Right lobe of liver (tissue), 6 donors: Measurements from ENCODE around the gene FRMD4A. TPM values are rescaled to one million over a fixed set of nuclear protein-coding genes. Genes with fewer than 3 reads are reported as not detected.

Experiments used
- ATAC-seq, 4 donors: fragments of 200-7000 bp; cut with Tn5 transposase; one replicate each; pipeline ENCODE4 v1.9.1; 2020; ENCODE audit warnings: mild to moderate bottlenecking in 4 of 4, moderate library complexity in 4 of 4
- DNase-seq, 3 donors: peaks; one replicate each; pipeline ENCODE4 v3.0.0-alpha.2; 2020
- H3K27ac ChIP-seq, 3 donors: fragments of 200-600 bp; one replicate each; pipeline ENCODE4 v1.8.0; 2022
- H3K27me3 ChIP-seq, 2 donors: fragments of 200-600 bp; one replicate each; pipeline ENCODE4 v1.8.0; 2022
- H3K36me3 ChIP-seq, 4 donors: fragments of 200-600 bp; sonication (generic) in 1 of 4; one replicate each; pipeline versions ENCODE4 v1.5.1 to v1.8.0; 2017 to 2022; ENCODE audit warnings: control low read depth in 1 of 4
- H3K4me1 ChIP-seq, 4 donors: fragments of 200-600 bp; sonication (generic) in 1 of 4; one replicate each; pipeline versions ENCODE4 v1.5.1 to v1.8.0; 2017 to 2022; ENCODE audit warnings: control low read depth in 1 of 4
- H3K4me3 ChIP-seq, 3 donors: fragments of 200-600 bp; one replicate each; pipeline ENCODE4 v1.8.0; 2022
- H3K9me3 ChIP-seq, 4 donors: fragments of 200-600 bp; sonication (generic) in 1 of 4; one replicate each; pipeline versions ENCODE4 v1.5.1 to v1.8.0; 2017 to 2022; ENCODE audit warnings: control low read depth in 1 of 4
- POLR2A ChIP-seq: fragments of 450-650 bp; IDR thresholded peaks from one replicate; pipeline ENCODE4 v1.6.1; 2017; ENCODE audit warnings: antibody characterized with exemption, mild to moderate bottlenecking
- WGBS: methylation state at CpG from one replicate; pipeline ENCODE4 v1.1.6; 2018; ENCODE audit warnings: low coverage, low lambda C conversion rate; ENCODE audit not compliant: insufficient coverage; ENCODE audit errors: missing lambda C conversion rate; 5-methylcytosine and 5-hydroxymethylcytosine counted together
- intact Hi-C, 2 donors: fragments of 100-400 bp; cut with DNase I; formaldehyde crosslinking; loops; one replicate each; pipeline versions ENCODE4 v1.11.2 to v1.14.1; 2022
- total RNA-seq, 6 experiments: library from RNA; depleted of rRNA in 2 of 6; stranded (reverse); fragments of >200 nt in 2 of 6; fragmentation: NEBNext Ultra II Directional in 3 of 6; extraction: Animal tissue kit (Norgen Biotek cat#: 25700) in 3 of 6; gene quantifications; one replicate each; pipeline versions ENCODE4 v1.1.0 to v1.2.4, GENCODE V29; 2016 to 2023
- TF ChIP-seq, protein P1 (sequence below), 4 donors: fragments of 200-600 bp in 3 of 4; fragments of 450-650 bp in 1 of 4; IDR thresholded peaks; one replicate each; pipeline versions ENCODE4 v1.5.1 to v1.8.0; 2016 to 2022; ENCODE audit warnings: antibody characterized with exemption in 4 of 4, mild to moderate bottlenecking in 2 of 4
- donor health status: DM: no; HTN: yes; CAD: no.
- donor health status: DM: no; HTN: no; CAD: no.
- donor health status: DM: no; HTN: no; CAD: no.
- donor health status: DM: no; HTN: yes; CAD: no.
- donor health status: DM: no; HTN: yes; CAD: no.

FRMD4A gene
- total RNA-seq, 6 experiments from 2014 or later: 8.4 to 22.8 (median 13.3) TPM

DNA sequence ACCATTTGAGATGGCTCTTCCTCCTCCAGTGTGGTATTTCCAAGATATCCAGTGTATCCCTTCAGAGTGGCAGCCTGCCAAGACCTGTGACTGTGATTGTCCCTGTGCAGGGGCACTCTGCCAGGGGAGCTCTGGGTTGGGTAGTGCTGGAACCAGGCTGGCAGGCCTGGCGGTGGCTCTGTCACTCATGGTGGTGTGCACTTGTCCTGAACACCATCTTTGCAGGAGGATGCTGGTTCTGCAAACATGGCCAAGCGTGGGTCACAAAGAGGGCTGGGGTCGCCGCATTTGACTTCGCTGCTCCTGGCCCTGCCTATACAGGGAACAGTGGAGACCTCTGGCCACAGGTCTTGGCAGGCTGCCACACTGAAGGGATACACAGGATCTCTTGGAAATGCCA is 538.7 kb downstream of the FRMD4A start:
- Histone ChIP-seq H3K4me1 (peaks cover 0 to 4% (median 0%) of the 10 kb centered on the region in 4 donors), H3K36me3 (no peaks in the 10 kb centered on the region), H3K9me3 (no peaks in the 10 kb centered on the region), H3K27ac (no peak overlapping the region), H3K4me3 (no peak overlapping the region), H3K27me3 (no peaks in the 10 kb centered on the region)
- WGBS: no CpG with 5 or more reads among the region's 5 CpGs
- intact Hi-C loops: loop anchor here in 1 of 2 donors (5.0 kb wide), 1 partner anchor 295 kb away; no protein-coding TSS in a partner anchor
- DNase-seq: peak; percentile 83
- ATAC-seq: peak; percentile 41 to 68 (median 56)
- TF ChIP-seq, protein P1, sequence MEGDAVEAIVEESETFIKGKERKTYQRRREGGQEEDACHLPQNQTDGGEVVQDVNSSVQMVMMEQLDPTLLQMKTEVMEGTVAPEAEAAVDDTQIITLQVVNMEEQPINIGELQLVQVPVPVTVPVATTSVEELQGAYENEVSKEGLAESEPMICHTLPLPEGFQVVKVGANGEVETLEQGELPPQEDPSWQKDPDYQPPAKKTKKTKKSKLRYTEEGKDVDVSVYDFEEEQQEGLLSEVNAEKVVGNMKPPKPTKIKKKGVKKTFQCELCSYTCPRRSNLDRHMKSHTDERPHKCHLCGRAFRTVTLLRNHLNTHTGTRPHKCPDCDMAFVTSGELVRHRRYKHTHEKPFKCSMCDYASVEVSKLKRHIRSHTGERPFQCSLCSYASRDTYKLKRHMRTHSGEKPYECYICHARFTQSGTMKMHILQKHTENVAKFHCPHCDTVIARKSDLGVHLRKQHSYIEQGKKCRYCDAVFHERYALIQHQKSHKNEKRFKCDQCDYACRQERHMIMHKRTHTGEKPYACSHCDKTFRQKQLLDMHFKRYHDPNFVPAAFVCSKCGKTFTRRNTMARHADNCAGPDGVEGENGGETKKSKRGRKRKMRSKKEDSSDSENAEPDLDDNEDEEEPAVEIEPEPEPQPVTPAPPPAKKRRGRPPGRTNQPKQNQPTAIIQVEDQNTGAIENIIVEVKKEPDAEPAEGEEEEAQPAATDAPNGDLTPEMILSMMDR (IDR thresholded peaks at IDR 0.05): no peak
- no peak for TF ChIP-seq POLR2A

DNA sequence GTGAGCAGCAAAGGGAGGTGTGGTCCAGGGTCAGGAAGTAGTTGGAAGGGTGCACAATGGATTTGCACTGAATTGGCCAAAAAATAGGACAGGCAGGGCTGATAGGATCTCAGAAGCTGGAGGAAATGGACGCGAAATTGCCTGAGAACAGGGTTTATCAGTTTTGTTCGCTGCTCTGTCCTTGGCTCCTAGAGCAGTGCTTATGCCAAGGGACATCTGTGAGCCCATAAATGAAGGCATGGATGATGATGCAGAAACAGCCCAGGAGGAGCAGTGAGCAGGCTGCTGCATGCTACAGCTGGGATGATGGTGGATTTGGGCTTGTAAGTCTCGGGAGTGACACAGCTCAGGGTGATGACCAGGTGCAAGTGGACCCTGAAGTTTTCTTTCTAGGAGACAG is 539.2 kb downstream of the FRMD4A start:
- H3K27ac ChIP-seq: no peak overlapping the region
- 60% methylated on average over 3 of the region's 4 CpGs for WGBS
- H3K9me3 ChIP-seq: no peaks in the 10 kb centered on the region
- no peak for TF ChIP-seq POLR2A
- TF ChIP-seq, protein P1 (IDR thresholded peaks at IDR 0.05): no peak
- H3K4me1 ChIP-seq: peaks cover 0 to 4% (median 0%) of the 10 kb centered on the region in 4 donors
- ATAC-seq (no peak), DNase-seq (no peak)
- H3K27me3 ChIP-seq: no peaks in the 10 kb centered on the region
- no peak overlapping the region for H3K4me3 ChIP-seq
- intact Hi-C loops: loop anchor here in 1 of 2 donors (5.0 kb wide), 1 partner anchor 296 kb away; no protein-coding TSS in a partner anchor
- H3K36me3 ChIP-seq: no peaks in the 10 kb centered on the region

DNA sequence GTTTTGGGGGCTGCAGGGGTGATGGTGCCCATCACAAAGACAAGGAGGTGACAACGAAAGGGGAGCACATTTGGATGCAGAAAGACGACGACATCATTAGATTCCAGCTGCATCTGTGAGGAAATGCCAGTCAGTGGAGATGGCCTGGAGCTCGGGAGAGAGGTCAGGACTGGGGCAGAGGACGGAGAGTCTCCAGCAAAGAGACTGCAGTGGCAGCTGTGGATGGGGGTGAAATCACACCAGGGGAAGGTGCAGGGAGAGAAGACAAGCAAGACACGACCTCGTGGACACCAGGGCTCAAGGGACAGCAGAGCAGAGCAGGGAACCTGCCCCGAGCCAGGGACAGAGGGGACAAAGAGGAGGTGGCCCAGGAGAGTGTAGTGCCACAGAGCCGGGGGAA is 540.5 kb downstream of the FRMD4A start:
- Histone ChIP-seq H3K27ac (no peak overlapping the region), H3K4me3 (no peak overlapping the region), H3K27me3 (no peaks in the 10 kb centered on the region), H3K9me3 (no peaks in the 10 kb centered on the region), H3K36me3 (no peaks in the 10 kb centered on the region), H3K4me1 (no peaks in the 10 kb centered on the region)
- 52% methylated on average over 9 of the region's 9 CpGs for WGBS
- DNase-seq: no peak
- no peak for ATAC-seq
- TF ChIP-seq, protein P1 (IDR thresholded peaks at IDR 0.05): no peak
- no peak for TF ChIP-seq POLR2A
- intact Hi-C loops: loop anchor here in 1 of 2 donors (5.0 kb wide), 1 partner anchor 297 kb away; no protein-coding TSS in a partner anchor

DNA sequence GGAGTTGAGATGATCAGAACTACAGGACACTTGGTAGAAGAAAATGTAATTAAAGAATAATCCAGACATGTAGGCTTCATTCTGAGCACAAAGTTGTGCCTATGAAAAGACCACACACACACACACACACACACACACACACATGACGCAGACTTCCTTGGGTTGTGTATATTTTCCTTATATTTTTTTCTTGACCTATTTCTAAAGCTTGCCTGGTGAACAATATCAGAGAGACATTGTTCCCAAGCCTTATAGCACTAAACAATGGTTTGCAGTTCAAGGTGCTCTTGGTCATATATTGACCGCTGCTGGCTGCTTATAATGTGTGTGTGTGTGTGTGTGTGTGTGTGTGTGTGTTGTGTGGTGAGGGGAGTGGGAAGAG is 541.3 kb downstream of the FRMD4A start:
- intact Hi-C loops: loop anchor here in 1 of 2 donors (5.0 kb wide), 1 partner anchor 303 kb away; no protein-coding TSS in a partner anchor
- ATAC-seq: no peak
- Histone ChIP-seq H3K4me3 (no peak overlapping the region), H3K27ac (peak overlapping the region in 1 of 3 donors; percentile 40), H3K9me3 (no peaks in the 10 kb centered on the region), H3K27me3 (no peaks in the 10 kb centered on the region), H3K36me3 (no peaks in the 10 kb centered on the region), H3K4me1 (no peaks in the 10 kb centered on the region)
- DNase-seq: no peak
- TF ChIP-seq, protein P1 (IDR thresholded peaks at IDR 0.05): no peak
- TF ChIP-seq POLR2A: no peak
- 59% methylated on average over 2 of the region's 2 CpGs for WGBS
